ENCODE data around the gene KIAA0232. TPM values are rescaled to one million over a fixed set of nuclear protein-coding genes. Genes with fewer than 3 reads are reported as not detected.

KIAA0232 gene
- total RNA-seq, 1 experiment from 2014 or later = 10.9 TPM

DNA sequence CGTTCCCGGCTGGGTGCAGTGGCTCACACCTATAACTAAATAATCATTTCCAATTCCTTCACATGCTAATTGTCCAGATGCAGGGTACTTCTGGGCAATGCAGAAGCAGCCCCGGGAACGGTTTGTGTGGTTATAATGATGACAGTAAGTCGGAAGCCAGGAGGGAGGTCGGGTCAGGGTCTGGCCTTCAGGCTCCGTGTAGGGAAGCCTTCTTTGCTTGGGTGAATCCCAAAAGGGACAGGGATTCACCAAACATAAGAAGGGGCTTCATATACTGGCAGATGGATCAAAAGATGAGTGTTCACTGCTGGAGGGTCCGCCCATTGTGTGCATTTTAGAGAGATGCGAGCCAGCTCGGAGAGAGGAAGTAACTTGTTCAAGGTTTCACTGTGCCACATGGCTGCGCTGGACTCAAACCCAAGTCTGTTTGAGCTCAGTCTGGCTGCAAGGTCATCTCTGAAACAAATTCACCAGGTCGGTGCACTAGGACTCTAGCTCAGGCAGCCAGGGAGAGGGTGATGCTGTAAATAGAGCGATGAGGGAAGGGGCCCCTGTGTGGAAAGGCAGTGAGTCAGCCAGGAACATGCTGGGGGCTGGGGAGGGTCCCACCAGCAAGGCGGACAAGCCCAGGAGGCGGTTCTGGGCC lies 4.8 kb upstream of the KIAA0232 start:
- peaks cover 17% of the 10 kb centered on the region for H3K4me1 ChIP-seq (ENCODE audit: low read length)
- no peak overlapping the region for H3K9ac ChIP-seq (ENCODE audit: low read length)
- no peaks in the 10 kb centered on the region for H3K79me2 ChIP-seq (ENCODE audit: low read length)
- H3K4me3 ChIP-seq (ENCODE audit: low read length) = no peak overlapping the region
- no peaks in the 10 kb centered on the region for H3K9me2 ChIP-seq (replicated peaks; ENCODE audit: insufficient read depth, low read length)
- H4K20me1 ChIP-seq (ENCODE audit: insufficient read depth, low read depth, low read length) = no peaks in the 10 kb centered on the region
- H3K27me3 ChIP-seq (ENCODE audit: low read length) = no peaks in the 10 kb centered on the region
- no peaks in the 10 kb centered on the region for H3K9me3 ChIP-seq (ENCODE audit: low read length)
- H2AFZ ChIP-seq (ENCODE audit: low read length) = no peak overlapping the region
- DNase-seq = peak; percentile 52
- no peak overlapping the region for H3K27ac ChIP-seq (ENCODE audit: low read length)
- H3K4me2 ChIP-seq (ENCODE audit: low read depth, low read length, poor library complexity, severe bottlenecking) = no peak overlapping the region
- no peaks in the 10 kb centered on the region for H3K36me3 ChIP-seq (ENCODE audit: insufficient read depth, low read length)

DNA sequence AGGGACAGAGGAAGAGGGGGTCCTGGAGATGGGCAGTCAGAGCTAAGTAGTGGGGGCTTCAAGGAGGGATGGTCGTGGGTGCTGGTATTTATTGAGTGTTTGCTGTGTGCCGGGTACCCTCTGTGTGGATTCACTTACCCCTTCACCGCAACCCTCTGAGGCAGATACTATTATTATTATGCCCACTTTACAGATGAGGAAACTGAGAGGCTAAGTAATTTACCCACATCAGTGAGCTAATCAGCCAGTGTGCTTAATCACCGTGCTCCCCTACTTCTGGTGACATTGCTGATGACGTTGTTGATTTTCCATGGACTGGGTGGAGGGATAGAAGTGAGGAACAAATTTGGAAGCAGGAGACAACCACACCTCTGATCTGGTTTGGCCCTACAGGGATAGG lies 4.1 kb upstream of the KIAA0232 start:
- no peak overlapping the region for H3K4me2 ChIP-seq (ENCODE audit: low read depth, low read length, poor library complexity, severe bottlenecking)
- no peak overlapping the region for H3K4me3 ChIP-seq (ENCODE audit: low read length)
- peaks cover 17% of the 10 kb centered on the region for H3K4me1 ChIP-seq (ENCODE audit: low read length)

DNA sequence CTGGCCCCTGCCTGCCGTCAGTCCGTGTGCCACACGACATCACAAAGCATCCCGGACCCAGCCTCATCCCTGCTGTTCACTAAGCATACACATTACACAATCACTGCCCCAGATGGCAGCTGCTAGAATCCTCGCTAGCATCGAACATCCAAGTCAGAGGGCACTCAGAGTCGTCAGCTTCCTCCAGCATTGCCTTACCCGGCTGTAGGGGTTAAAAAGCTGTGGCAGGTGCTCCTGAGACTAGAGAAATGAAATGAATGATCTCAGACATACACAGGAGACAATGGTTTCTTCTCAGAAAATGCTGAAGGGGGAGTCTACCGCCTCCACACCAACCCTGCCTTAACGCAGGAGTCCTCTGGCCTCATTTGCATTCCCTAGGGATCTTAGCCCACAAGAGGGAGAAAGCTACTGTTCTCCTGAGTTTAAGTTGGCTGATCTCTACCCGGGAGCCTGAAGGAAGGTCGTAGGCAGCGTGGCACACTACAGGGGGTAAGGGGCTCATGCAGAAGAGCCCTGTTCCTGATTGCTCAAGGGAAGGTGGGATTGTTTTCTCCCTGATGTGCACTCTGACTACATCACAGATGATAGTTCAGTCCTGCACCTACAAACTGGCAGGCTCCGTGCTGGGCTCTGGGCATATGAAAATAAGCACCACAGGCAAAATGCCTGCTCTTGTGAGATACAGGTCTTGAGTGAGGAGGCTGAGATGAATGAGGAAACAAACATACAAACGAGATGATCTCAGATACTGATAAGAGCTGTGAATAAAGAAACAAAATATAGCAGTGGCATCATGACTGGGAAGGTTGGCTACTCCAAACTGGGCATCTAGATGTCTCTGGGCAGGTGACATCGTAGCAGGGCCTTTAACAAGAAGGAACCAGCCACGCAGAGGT lies 2.6 kb upstream of the KIAA0232 start:
- Histone ChIP-seq H3K9me3 (ENCODE audit: low read length) (no peaks in the 10 kb centered on the region), H3K27ac (ENCODE audit: low read length) (no peak overlapping the region), H3K9me2 (replicated peaks; ENCODE audit: insufficient read depth, low read length) (no peaks in the 10 kb centered on the region), H3K4me3 (ENCODE audit: low read length) (no peak overlapping the region), H4K20me1 (ENCODE audit: insufficient read depth, low read depth, low read length) (peaks cover 7% of the 10 kb centered on the region; the same call in 1 of the 2 replicates), H3K9ac (ENCODE audit: low read length) (no peak overlapping the region), H3K4me1 (ENCODE audit: low read length) (peaks cover 27% of the 10 kb centered on the region), H2AFZ (ENCODE audit: low read length) (no peak overlapping the region), H3K79me2 (ENCODE audit: low read length) (peaks cover 16% of the 10 kb centered on the region), H3K4me2 (ENCODE audit: low read depth, low read length, poor library complexity, severe bottlenecking) (peak overlapping the region; percentile 42), H3K27me3 (ENCODE audit: low read length) (no peaks in the 10 kb centered on the region), H3K36me3 (ENCODE audit: insufficient read depth, low read length) (no peaks in the 10 kb centered on the region)
- peak; percentile 48 for DNase-seq

More for the DNA sequence above, 4.1 kb upstream of the KIAA0232 start:
- no peak overlapping the region for H2AFZ ChIP-seq (ENCODE audit: low read length)
- H3K9ac ChIP-seq (ENCODE audit: low read length) = no peak overlapping the region
- H3K9me3 ChIP-seq (ENCODE audit: low read length) = no peaks in the 10 kb centered on the region
- no peak for DNase-seq
- no peaks in the 10 kb centered on the region for H3K9me2 ChIP-seq (replicated peaks; ENCODE audit: insufficient read depth, low read length)
- no peaks in the 10 kb centered on the region for H3K27me3 ChIP-seq (ENCODE audit: low read length)
- peaks cover 3% of the 10 kb centered on the region; the same call in 1 of the 2 replicates for H3K79me2 ChIP-seq (ENCODE audit: low read length)
- no peaks in the 10 kb centered on the region for H3K36me3 ChIP-seq (ENCODE audit: insufficient read depth, low read length)
- H4K20me1 ChIP-seq (ENCODE audit: insufficient read depth, low read depth, low read length) = no peaks in the 10 kb centered on the region
- no peak overlapping the region for H3K27ac ChIP-seq (ENCODE audit: low read length)

DNA sequence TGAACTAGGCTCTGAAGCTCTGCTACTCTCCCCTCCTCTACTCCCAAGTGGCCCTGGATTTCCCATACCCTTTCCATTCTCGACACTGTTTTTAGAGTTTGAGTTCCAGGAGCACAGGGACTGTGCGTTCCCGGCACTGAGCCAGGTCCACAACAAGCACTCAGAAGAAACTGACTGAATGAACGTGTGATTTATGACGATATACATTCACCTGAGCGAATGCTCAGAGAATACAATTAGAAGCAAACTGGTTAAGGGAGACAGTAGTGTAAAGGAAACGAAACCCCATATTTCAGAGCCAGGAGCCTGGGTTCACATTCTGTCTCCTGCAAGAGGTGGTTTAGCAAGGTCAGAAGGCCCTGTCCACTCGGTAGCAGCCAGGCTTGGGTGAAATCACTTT lies 1.4 kb upstream of the KIAA0232 start:
- H3K4me2 ChIP-seq (ENCODE audit: low read depth, low read length, poor library complexity, severe bottlenecking) = no peak overlapping the region
- H3K9ac ChIP-seq (ENCODE audit: low read length) = no peak overlapping the region
- peaks cover 7% of the 10 kb centered on the region; the same call in 1 of the 2 replicates for H4K20me1 ChIP-seq (ENCODE audit: insufficient read depth, low read depth, low read length)
- H3K27me3 ChIP-seq (ENCODE audit: low read length) = no peaks in the 10 kb centered on the region
- no peak for DNase-seq
- no peaks in the 10 kb centered on the region for H3K36me3 ChIP-seq (ENCODE audit: insufficient read depth, low read length)
- no peaks in the 10 kb centered on the region for H3K9me2 ChIP-seq (replicated peaks; ENCODE audit: insufficient read depth, low read length)
- H2AFZ ChIP-seq (ENCODE audit: low read length) = no peak overlapping the region
- no peak overlapping the region for H3K27ac ChIP-seq (ENCODE audit: low read length)
- H3K4me1 ChIP-seq (ENCODE audit: low read length) = peaks cover 34% of the 10 kb centered on the region
- H3K79me2 ChIP-seq (ENCODE audit: low read length) = peaks cover 28% of the 10 kb centered on the region
- no peak overlapping the region for H3K4me3 ChIP-seq (ENCODE audit: low read length)
- no peaks in the 10 kb centered on the region for H3K9me3 ChIP-seq (ENCODE audit: low read length)

DNA sequence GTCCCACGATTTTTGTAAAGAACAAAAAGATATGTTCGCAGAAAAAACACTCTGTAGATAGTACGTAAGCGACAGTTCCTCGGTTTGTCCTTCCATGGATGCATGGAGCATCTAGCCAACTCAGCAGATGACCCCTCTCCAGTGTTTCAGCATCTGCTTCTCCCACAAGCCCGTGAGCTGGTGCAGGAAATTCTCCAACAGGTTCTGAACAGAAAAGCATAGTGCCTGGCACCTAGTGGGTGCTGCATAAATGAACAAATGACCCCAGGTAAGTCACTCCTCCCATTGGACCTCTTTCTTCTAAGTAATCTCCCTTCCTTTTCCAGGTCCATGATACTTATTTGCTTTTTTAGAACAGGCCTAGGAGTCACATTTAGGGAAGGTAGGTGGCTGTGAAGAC lies 966 bp upstream of the KIAA0232 start:
- no peaks in the 10 kb centered on the region for H3K9me3 ChIP-seq (ENCODE audit: low read length)
- no peak overlapping the region for H3K27ac ChIP-seq (ENCODE audit: low read length)
- H3K9ac ChIP-seq (ENCODE audit: low read length) = peak overlapping the region; percentile 79
- no peak overlapping the region for H2AFZ ChIP-seq (ENCODE audit: low read length)
- peak overlapping the region; percentile 75 for H3K4me2 ChIP-seq (ENCODE audit: low read depth, low read length, poor library complexity, severe bottlenecking)
- peaks cover 7% of the 10 kb centered on the region; the same call in 1 of the 2 replicates for H4K20me1 ChIP-seq (ENCODE audit: insufficient read depth, low read depth, low read length)
- H3K4me3 ChIP-seq (ENCODE audit: low read length) = peak overlapping the region; percentile 65
- no peaks in the 10 kb centered on the region for H3K27me3 ChIP-seq (ENCODE audit: low read length)
- DNase-seq = no peak
- H3K9me2 ChIP-seq (replicated peaks; ENCODE audit: insufficient read depth, low read length) = no peaks in the 10 kb centered on the region
- H3K36me3 ChIP-seq (ENCODE audit: insufficient read depth, low read length) = peaks cover 2% of the 10 kb centered on the region; the same call in 1 of the 2 replicates
- H3K79me2 ChIP-seq (ENCODE audit: low read length) = peaks cover 33% of the 10 kb centered on the region
- peaks cover 34% of the 10 kb centered on the region for H3K4me1 ChIP-seq (ENCODE audit: low read length)

DNA sequence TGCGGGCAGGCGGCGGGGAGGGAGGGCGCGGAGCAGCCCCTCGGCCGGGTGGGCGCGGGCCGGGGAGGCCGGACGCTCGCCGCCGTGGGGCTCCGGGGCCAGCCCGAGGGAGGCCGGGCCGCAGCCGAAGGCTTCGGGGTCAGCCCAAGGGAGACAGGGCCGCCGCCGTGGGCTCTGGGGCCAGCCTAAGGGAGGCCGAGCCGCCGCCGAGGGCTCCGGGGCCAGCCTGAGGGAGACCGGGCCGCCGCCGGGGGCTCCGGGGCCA lies 251 bp downstream of the KIAA0232 start:
- no peaks in the 10 kb centered on the region for H3K9me3 ChIP-seq (ENCODE audit: low read length)
- H3K4me1 ChIP-seq (ENCODE audit: low read length) = peaks cover 47% of the 10 kb centered on the region
- peak overlapping the region; percentile 73 for H3K4me2 ChIP-seq (ENCODE audit: low read depth, low read length, poor library complexity, severe bottlenecking)
- peak overlapping the region; percentile 71 for H3K27ac ChIP-seq (ENCODE audit: low read length)
- H3K79me2 ChIP-seq (ENCODE audit: low read length) = peaks cover 45% of the 10 kb centered on the region
- H3K9ac ChIP-seq (ENCODE audit: low read length) = peak overlapping the region; percentile 93
- H3K9me2 ChIP-seq (replicated peaks; ENCODE audit: insufficient read depth, low read length) = no peaks in the 10 kb centered on the region
- H3K36me3 ChIP-seq (ENCODE audit: insufficient read depth, low read length) = peaks cover 4% of the 10 kb centered on the region; the same call in 1 of the 2 replicates
- no peak overlapping the region for H2AFZ ChIP-seq (ENCODE audit: low read length)
- H3K4me3 ChIP-seq (ENCODE audit: low read length) = peak overlapping the region; percentile 94
- no peaks in the 10 kb centered on the region for H3K27me3 ChIP-seq (ENCODE audit: low read length)
- peaks cover 7% of the 10 kb centered on the region; the same call in 1 of the 2 replicates for H4K20me1 ChIP-seq (ENCODE audit: insufficient read depth, low read depth, low read length)
- DNase-seq = no peak

DNA sequence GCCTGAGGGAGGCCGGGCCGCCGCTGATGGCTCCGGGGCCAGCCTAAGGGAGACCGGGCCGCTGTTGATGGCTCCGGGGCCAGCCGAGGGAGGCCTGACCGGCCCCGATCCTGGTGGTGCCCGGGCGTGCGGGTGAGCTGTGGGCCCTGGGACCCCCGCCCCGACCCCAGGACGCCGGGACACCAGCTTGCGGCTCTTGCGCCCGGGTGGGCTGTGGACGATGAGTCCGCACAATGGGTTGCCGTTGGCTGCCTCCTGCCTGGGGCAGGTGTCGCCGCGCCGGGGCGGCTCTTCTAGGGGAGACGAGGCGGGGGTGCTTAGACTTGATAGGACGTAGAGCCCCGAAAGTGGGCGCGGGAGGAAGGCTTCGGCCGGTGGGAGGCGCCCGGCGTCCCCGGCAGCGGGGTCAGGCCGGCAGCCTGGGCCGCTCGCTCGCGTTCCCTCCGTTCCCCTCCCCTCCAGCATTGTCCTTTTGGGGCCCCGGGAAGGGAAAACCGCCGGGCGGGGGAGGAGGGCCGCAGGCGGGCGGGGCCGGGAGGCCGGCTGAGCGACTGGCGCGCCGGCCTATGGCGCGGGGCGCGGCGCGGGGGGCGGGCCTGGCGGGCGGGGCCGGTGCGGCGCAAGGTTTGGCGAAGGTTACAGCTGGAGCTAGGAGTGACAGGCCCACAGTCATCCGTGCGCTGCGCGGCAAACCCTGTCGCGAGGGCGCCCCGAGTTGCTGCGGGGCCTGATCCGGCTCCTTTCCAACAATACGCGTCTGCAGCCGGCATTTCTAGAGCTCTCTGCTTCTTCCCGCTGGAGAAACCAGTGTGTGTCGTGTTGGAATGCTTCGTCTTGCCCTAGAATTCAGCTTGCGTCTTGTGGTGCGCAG lies 819 bp downstream of the KIAA0232 start:
- Histone ChIP-seq H4K20me1 (ENCODE audit: insufficient read depth, low read depth, low read length) (peaks cover 7% of the 10 kb centered on the region; the same call in 1 of the 2 replicates), H3K36me3 (ENCODE audit: insufficient read depth, low read length) (peaks cover 4% of the 10 kb centered on the region; the same call in 1 of the 2 replicates), H3K9ac (ENCODE audit: low read length) (peak overlapping the region; percentile 93), H3K9me3 (ENCODE audit: low read length) (no peaks in the 10 kb centered on the region), H3K27ac (ENCODE audit: low read length) (peak overlapping the region; percentile 71), H3K4me1 (ENCODE audit: low read length) (peaks cover 52% of the 10 kb centered on the region), H3K4me3 (ENCODE audit: low read length) (peak overlapping the region; percentile 94), H3K27me3 (ENCODE audit: low read length) (no peaks in the 10 kb centered on the region), H3K9me2 (replicated peaks; ENCODE audit: insufficient read depth, low read length) (no peaks in the 10 kb centered on the region), H3K4me2 (ENCODE audit: low read depth, low read length, poor library complexity, severe bottlenecking) (peak overlapping the region; percentile 88), H3K79me2 (ENCODE audit: low read length) (peaks cover 51% of the 10 kb centered on the region), H2AFZ (ENCODE audit: low read length) (peak overlapping the region; percentile 46; the same call in 1 of the 2 replicates)
- DNase-seq = peak; percentile 95

Data from Karpas-422 (cell line).